K562 (cell line): ENCODE measurements around the gene SH3RF1. TPM values are rescaled to one million over a fixed set of nuclear protein-coding genes. Genes with fewer than 3 reads are reported as not detected.

Experiments
- ATAC-seq: fragments of 200-7000 bp; cut with Tn5 transposase; 3 replicates; pipeline ENCODE4 v1.9.1; 2020; ENCODE audit warnings: moderate library complexity
- BruUV-seq: library from RNA; stranded (reverse); fragments of 400-500 nt; replicated peaks from 2 replicates; lab custom pipeline; 2021; lab: Mats Ljungman, UMichigan
- CTCF ChIA-PET: fragments of 300-600 bp; formaldehyde crosslinking; extraction: SDS; loops from one replicate; lab custom pipeline; 2021; ENCODE audit warnings: low intra/inter-chr PET ratio; lab: Yijun Ruan, JAX
- POLR2A ChIA-PET: fragments of 300-600, 350-650 bp; sonication (Branson Sonifier 250); formaldehyde crosslinking; extraction: SDS; loops from one replicate; lab custom pipeline; 2021; ENCODE audit warnings: antibody characterized with exemption, inconsistent platforms; lab: Yijun Ruan, JAX
- DNase-seq, 4 experiments: peaks; one replicate each; pipeline versions ENCODE4 v3.0.0 to v3.0.0-alpha.2; 2011 to 2018; ENCODE audit warnings: low spot score in 3 of 4, mixed read lengths in 3 of 4; ENCODE audit errors: extremely low read depth in 1 of 4
- FAIRE-seq: peaks from 2 replicates; lab custom pipeline; 2011; peaks lifted over from hg19 to GRCh38; lab: Jason Lieb, UNC
- H2AFZ ChIP-seq: 2 replicates; pipeline ENCODE4 v1.6.0; 2011; ENCODE audit warnings: low read depth, low read length, control low read depth, inconsistent platforms
- H3K27ac ChIP-seq: fragments of 200-600 bp; 3 replicates; pipeline ENCODE4 v1.8.0; 2011; ENCODE audit warnings: low read depth, mild to moderate bottlenecking, control low read depth, inconsistent platforms, low read length, moderate library complexity, mixed read lengths; ENCODE audit errors: extremely low read depth
- H3K27me3 ChIP-seq, 2 experiments: fragments of 300-600 bp in 1 of 2; 2 replicates in 1 of 2; 3 replicates in 1 of 2; pipeline versions ENCODE4 v1.6.0 to v1.8.0; 2011; ENCODE audit warnings: inconsistent platforms in 2 of 2, low read length in 2 of 2, mild to moderate bottlenecking in 1 of 2, mixed read lengths in 1 of 2, moderate library complexity in 1 of 2; ENCODE audit not compliant: control insufficient read depth in 2 of 2, insufficient read depth in 2 of 2
- H3K36me3 ChIP-seq: fragments of 300-600 bp; 3 replicates; pipeline ENCODE4 v1.8.0; 2011; ENCODE audit warnings: mild to moderate bottlenecking, low read length, inconsistent platforms; ENCODE audit not compliant: control insufficient read depth, insufficient read depth
- H3K4me1 ChIP-seq, 2 experiments: fragments of 200-600 bp in 1 of 2; replicated peaks in 1 of 2; 2 replicates in 1 of 2; 3 replicates in 1 of 2; pipeline versions ENCODE4 v1.5.1 to v1.8.0; 2011; ENCODE audit warnings: inconsistent platforms in 2 of 2, low read length in 2 of 2, mild to moderate bottlenecking in 1 of 2, mixed read lengths in 1 of 2, moderate library complexity in 1 of 2; ENCODE audit not compliant: control insufficient read depth in 2 of 2, insufficient read depth in 2 of 2
- H3K4me2 ChIP-seq: 2 replicates; pipeline ENCODE4 v1.6.1; 2011; ENCODE audit warnings: low read length, control low read depth, inconsistent platforms, mixed read lengths; ENCODE audit not compliant: insufficient read depth
- H3K4me3 ChIP-seq: fragments of 200-600 bp; sonication (generic), shearing (Covaris generic); 2 replicates; pipeline ENCODE4 v1.5.1; 2016; ENCODE audit warnings: control low read depth, inconsistent platforms
- H3K79me2 ChIP-seq: fragments of 200-600 bp; 3 replicates; pipeline ENCODE4 v1.8.0; 2011; ENCODE audit warnings: low read length, inconsistent platforms; ENCODE audit not compliant: control insufficient read depth, insufficient read depth
- H3K9ac ChIP-seq, 2 experiments: 2 replicates each; pipeline versions ENCODE4 v1.6.0 to v1.6.1; 2011; ENCODE audit warnings: low read depth in 2 of 2, low read length in 2 of 2, control low read depth in 1 of 2, inconsistent platforms in 1 of 2, mild to moderate bottlenecking in 1 of 2, mixed read lengths in 1 of 2; ENCODE audit not compliant: insufficient read depth in 1 of 2
- H3K9me1 ChIP-seq: one replicate; pipeline ENCODE4 v1.6.0; 2011; ENCODE audit warnings: inconsistent platforms, mild to moderate bottlenecking, low read length, moderate library complexity; ENCODE audit not compliant: control insufficient read depth, insufficient read depth
- H3K9me3 ChIP-seq: replicated peaks from 2 replicates; pipeline ENCODE4 v1.5.1; 2011; ENCODE audit warnings: low read depth, low read length, inconsistent platforms; ENCODE audit not compliant: control insufficient read depth, insufficient read depth
- H4K20me1 ChIP-seq: replicated peaks from 2 replicates; pipeline ENCODE4 v1.6.1; 2011; ENCODE audit warnings: low read length, inconsistent platforms, mixed read lengths; ENCODE audit not compliant: control insufficient read depth, insufficient read depth
- ATF1 ChIP-seq, 2 experiments: fragments of 450-650 bp in 1 of 2; IDR thresholded peaks; 2 replicates each; pipeline ENCODE4 v1.6.1; 2016; ENCODE audit warnings: missing compliant biosample characterization in 1 of 2, missing genetic modification characterization in 1 of 2
- DEAF1 ChIP-seq: fragments of 450-650 bp; formaldehyde crosslinking; IDR thresholded peaks from 2 replicates; pipeline ENCODE4 v1.4.0; 2020; ENCODE audit warnings: mild to moderate bottlenecking, moderate library complexity
- KDM2B ChIP-seq: fragments of 250-450 bp; sonication (Bioruptor Pico); IDR thresholded peaks from 2 replicates; pipeline ENCODE4 v1.8.0; 2021; ENCODE audit warnings: mild to moderate bottlenecking, moderate library complexity
- ZNF518B ChIP-seq: fragments of 250-450 bp; sonication (Bioruptor Pico); IDR thresholded peaks from 2 replicates; pipeline ENCODE4 v1.5.0; 2021; ENCODE audit warnings: mild to moderate bottlenecking, moderate library complexity
- WGBS: fragments of 100-300 bp; shearing (Covaris generic); methylation state at CpG from one replicate; pipeline ENCODE4 v1.1.6; 2016; ENCODE audit warnings: low coverage, mixed read lengths; ENCODE audit not compliant: insufficient coverage; ENCODE audit errors: missing lambda C conversion rate; 5-methylcytosine and 5-hydroxymethylcytosine counted together
- in situ Hi-C: fragments of 300-500 bp; cut with MboI; formaldehyde crosslinking; loops from 4 replicates; pipeline ENCODE4 v1.15.0; 2018; ENCODE audit warnings: inconsistent platforms, mixed read lengths
- intact Hi-C: fragments of 100-400 bp; cut with micrococcal nuclease; formaldehyde crosslinking; loops from 2 replicates; pipeline ENCODE4 v1.14.2; 2022
- polyA plus RNA-seq, 8 experiments: library from polyadenylated mRNA; depleted of rRNA in 4 of 8; stranded (reverse) in 5 of 8; unstranded in 3 of 8; fragments of >200 nt; fragmentation: Nextera tagmentation in 2 of 8; fragmentation: Illumina TruSeq in 1 of 8; extraction: Ambion mirVana in 2 of 8; extraction: Trizol in 1 of 8; gene quantifications; 2 replicates each; pipeline versions ENCODE4 v1.2.1 to v1.2.3, GENCODE V29; 2011 to 2014; ENCODE audit warnings: inconsistent platforms in 1 of 8, missing spikeins in 1 of 8
- total RNA-seq, 7 experiments: library from RNA; depleted of rRNA in 6 of 7; stranded (reverse); fragments of >200 nt in 6 of 7; fragmentation: Illumina TruSeq in 2 of 7; extraction: Trizol in 2 of 7; gene quantifications; 2 replicates each; pipeline versions ENCODE4 v1.2.1 to v1.2.3, GENCODE V29; 2011 to 2021; ENCODE audit warnings: low replicate concordance in 1 of 7

SH3RF1 gene
- total and polyA plus RNA-seq, 9 of the 15 experiments (the other 6 are each of a cell fraction or from before 2014, with no cell fraction given): 0.04 to 0.16 (median 0.11) TPM; not detected in 6

- H3K4me1 ChIP-seq: no peaks in the 10 kb centered on the region
- H4K20me1 ChIP-seq: no peaks in the 10 kb centered on the region
- H3K27ac ChIP-seq: no peak overlapping the region
- ATAC-seq: no peak
- H3K79me2 ChIP-seq: no peaks in the 10 kb centered on the region
- no peaks in the 10 kb centered on the region for H3K9me3 ChIP-seq
- TF ChIP-seq KDM2B (no peak), ZNF518B (CRISPR knock-in tag) (no peak), DEAF1 (CRISPR knock-in tag) (no peak), ATF1 (CRISPR knock-in tag; IDR thresholded peaks at IDR 0.05) (no peak), ATF1 (tag; IDR thresholded peaks at IDR 0.05) (no peak)
- H3K27me3 ChIP-seq: peaks cover 0 to 2% of the 10 kb centered on the region in 2 experiments; a peak in 2 of 5 replicates
- H3K4me2 ChIP-seq: no peak overlapping the region
- POLR2A ChIA-PET: no interaction called here
- no peak overlapping the region for H3K4me3 ChIP-seq
- BruUV-seq: no TSS peak
- no peaks in the 10 kb centered on the region for H3K9me1 ChIP-seq
- no peak overlapping the region for H2AFZ ChIP-seq
- intact Hi-C loops: no loop called here
- no peaks in the 10 kb centered on the region for H3K36me3 ChIP-seq
- CTCF ChIA-PET: interaction anchor here (0.6 kb wide), 1 partner anchor 456 kb away, joined by 3 read pairs; no protein-coding TSS in a partner anchor
- no peak overlapping the region for H3K9ac ChIP-seq
- FAIRE-seq: no peak
- in situ Hi-C loops: no loop called here
- no peak for DNase-seq
- whole genome bisulfite sequencing: 0% methylated on average over 2 of the region's 2 CpGs
Observed at GRCh38 chr4:169183581-169183980, 87.2 kb downstream of the SH3RF1 start.
